Right renal pelvis (tissue), 4 donors: ENCODE results near the gene GSN. TPM values are rescaled to one million over a fixed set of nuclear protein-coding genes. Genes with fewer than 3 reads are reported as not detected.
A peak's percentile ranks its signal among the peaks of the same experiment; 100 is the strongest.

Experiments used
- DNase-seq, 4 donors: peaks; one replicate each; pipeline ENCODE4 v3.0.0-alpha.2; 2013; ENCODE audit warnings: low read depth in 4 of 4, low spot score in 3 of 4, missing footprints in 1 of 4
- polyA plus RNA-seq, 4 donors: library from polyadenylated mRNA; unstranded; fragments of 120-200 nt; gene quantifications; one replicate each; pipeline ENCODE4 v1.2.1, GENCODE V29; 2013; ENCODE audit not compliant: insufficient read length in 4 of 4

Gene GSN
- polyA plus RNA-seq, 4 donors, result 144 to 229 (median 173) TPM

- DNase-seq, result no peak
Observed at GRCh38 chr9:121319383-121319780, 51.4 kb downstream of the GSN start.

GRCh38 chr9:121321016-121321503 lies 53.1 kb downstream of the GSN start:
- no peak for DNase-seq

GRCh38 chr9:121322037-121322736 lies 54.2 kb downstream of the GSN start:
- DNase-seq, result no peak

GRCh38 chr9:121322737-121323448 lies 54.9 kb downstream of the GSN start:
- no peak for DNase-seq

GRCh38 chr9:121323449-121324151 lies 55.6 kb downstream of the GSN start:
- DNase-seq, result no peak

- no peak for DNase-seq
Observed at GRCh38 chr9:121324316-121324715, 56.4 kb downstream of the GSN start.

- DNase-seq, result no peak
Observed at GRCh38 chr9:121324755-121325154, 56.8 kb downstream of the GSN start.

- DNase-seq, result no peak
Observed at GRCh38 chr9:121325387-121325786, 57.4 kb downstream of the GSN start.

GRCh38 chr9:121326130-121326838 lies 58.3 kb downstream of the GSN start:
- DNase-seq, result peak in 1 of 4 donors; percentile 19

- DNase-seq, result no peak
Observed at GRCh38 chr9:121326901-121327613, 59.1 kb downstream of the GSN start.

GRCh38 chr9:121328476-121328875 lies 60.5 kb downstream of the GSN start:
- DNase-seq, result no peak

- DNase-seq, result no peak
Observed at GRCh38 chr9:121328876-121329681, 61.1 kb downstream of the GSN start.

GRCh38 chr9:121331549-121331948 lies 63.6 kb downstream of the GSN start:
- DNase-seq, result no peak

- DNase-seq, result no peak
Observed at GRCh38 chr9:121331992-121332685, 64.2 kb downstream of the GSN start.

GRCh38 chr9:121333950-121334773 lies 66.2 kb downstream of the GSN start:
- no peak for DNase-seq

- DNase-seq, result no peak
Observed at GRCh38 chr9:121336665-121337064, 68.7 kb downstream of the GSN start.

- DNase-seq, result no peak
Observed at GRCh38 chr9:121339437-121339836, 71.5 kb downstream of the GSN start.
